AG09319 (cell line): ENCODE data around the gene PSMG4.

Experiments used
- DNase-seq: peaks from one replicate; pipeline ENCODE4 v3.0.0-alpha.2; 2010; ENCODE audit warnings: low read depth; ENCODE audit errors: extremely low read depth
- CTCF ChIP-seq: IDR thresholded peaks from 2 replicates; pipeline ENCODE4 v1.5.1; 2011; ENCODE audit warnings: low read depth, mild to moderate bottlenecking, inconsistent platforms, low read length, moderate library complexity

PSMG4 gene

GRCh38 chr6:3287976-3288707 lies 29.4 kb downstream of the PSMG4 start:
- no peak for DNase-seq
- no peak for TF ChIP-seq CTCF

DNA sequence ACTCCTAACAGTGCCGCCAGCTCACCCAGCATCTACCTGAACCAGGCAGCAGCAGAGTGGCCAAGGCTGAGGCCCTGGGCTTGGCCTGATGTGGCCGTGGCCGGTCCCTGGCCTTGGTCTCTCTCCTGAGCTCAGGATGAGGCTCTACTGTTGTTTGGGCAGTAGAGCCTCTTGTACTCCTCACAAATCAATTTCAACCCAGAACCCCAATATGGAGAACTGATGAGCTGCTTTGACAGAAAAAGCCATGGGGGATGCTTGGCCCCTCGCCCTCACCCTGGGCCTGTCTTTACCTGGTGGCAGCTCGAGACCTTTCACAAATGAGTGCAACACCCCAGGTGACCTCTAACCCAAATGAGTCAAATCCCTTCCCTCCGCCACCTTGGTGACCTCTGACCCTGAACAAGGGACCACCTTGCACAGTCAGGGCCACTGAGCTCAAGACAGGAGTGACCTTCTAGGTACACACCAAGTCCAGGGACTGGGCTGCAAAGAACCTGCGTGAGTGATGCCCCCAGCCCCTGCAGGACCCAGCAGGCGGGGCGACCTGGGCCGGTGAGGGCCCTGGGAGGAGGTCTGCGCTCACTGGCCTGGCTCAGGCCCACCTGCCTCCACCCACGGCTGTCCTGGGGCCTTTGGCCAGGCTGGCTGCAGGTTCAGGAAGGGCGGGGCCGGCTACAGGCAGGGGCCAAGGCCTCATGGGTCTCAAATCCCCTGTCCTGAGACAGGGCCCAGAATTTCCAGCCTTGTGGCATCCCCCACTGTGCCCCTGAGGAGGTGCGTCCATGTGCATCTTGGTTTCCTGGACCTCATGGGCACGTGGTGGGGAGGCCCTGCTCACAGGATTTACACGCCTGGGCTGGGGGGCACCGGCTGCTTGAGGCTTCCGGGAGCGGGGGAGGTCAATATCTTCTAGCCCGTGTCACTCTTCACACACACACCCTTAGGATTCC lies 30.2 kb downstream of the PSMG4 start:
- DNase-seq: no peak
- no peak for TF ChIP-seq CTCF

GRCh38 chr6:3289664-3290055 lies 30.9 kb downstream of the PSMG4 start:
- DNase-seq: no peak
- no peak for TF ChIP-seq CTCF

GRCh38 chr6:3290149-3290930 lies 31.6 kb downstream of the PSMG4 start:
- no peak for TF ChIP-seq CTCF
- no peak for DNase-seq

DNA sequence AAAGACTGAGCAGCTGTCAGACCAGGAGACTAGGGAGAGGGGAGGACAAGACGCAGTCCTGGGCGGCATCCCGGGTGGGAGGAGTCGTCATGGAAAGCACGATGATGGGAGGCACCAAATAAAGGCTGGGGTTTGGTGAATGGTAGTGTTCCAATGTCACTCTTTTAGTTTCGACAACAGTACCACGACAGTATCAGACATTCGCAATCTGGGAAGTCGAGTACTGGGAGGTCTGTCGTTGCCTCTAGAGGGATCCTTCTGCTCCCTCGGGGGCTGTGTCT lies 32.1 kb downstream of the PSMG4 start:
- TF ChIP-seq CTCF: no peak

GRCh38 chr6:3291346-3291745 lies 32.6 kb downstream of the PSMG4 start:
- DNase-seq: no peak
- no peak for TF ChIP-seq CTCF

More for the DNA sequence above, 32.1 kb downstream of the PSMG4 start:
- no peak for DNase-seq
